Lung (tissue), 12 donors: ENCODE data around the gene STK32B. TPM values are rescaled to one million over a fixed set of nuclear protein-coding genes. Genes with fewer than 3 reads are reported as not detected.

Experiments used
- ATAC-seq: fragments of 200-7000 bp; cut with Tn5 transposase; one replicate; pipeline ENCODE4 v1.9.1; 2020; ENCODE audit warnings: moderate number of reproducible peaks; ENCODE audit not compliant: insufficient read depth, low FRiP score
- DNase-seq, 3 donors: peaks; one replicate each; pipeline ENCODE4 v3.0.0-alpha.2; 2013 to 2017
- H3K27ac ChIP-seq, 2 donors: one replicate each; pipeline ENCODE4 v1.5.1; 2013; ENCODE audit warnings: mild to moderate bottlenecking in 2 of 2, moderate library complexity in 2 of 2, control low read depth in 1 of 2, inconsistent platforms in 1 of 2, low read depth in 1 of 2, low read length in 1 of 2
- H3K27me3 ChIP-seq, 3 donors: one replicate each; pipeline ENCODE4 v1.5.1; 2013; ENCODE audit warnings: low read length in 2 of 3; ENCODE audit not compliant: control insufficient read depth in 3 of 3, insufficient read depth in 3 of 3
- H3K36me3 ChIP-seq, 4 donors: one replicate each; pipeline ENCODE4 v1.5.1; 2013; ENCODE audit warnings: low read length in 4 of 4, mild to moderate bottlenecking in 1 of 4, moderate library complexity in 1 of 4; ENCODE audit not compliant: control insufficient read depth in 4 of 4, insufficient read depth in 4 of 4
- H3K4me1 ChIP-seq, 5 donors: one replicate each; pipeline ENCODE4 v1.5.1; 2013; ENCODE audit warnings: low read length in 5 of 5, mild to moderate bottlenecking in 2 of 5, moderate library complexity in 1 of 5; ENCODE audit not compliant: control insufficient read depth in 5 of 5, insufficient read depth in 5 of 5
- H3K4me3 ChIP-seq: one replicate; pipeline ENCODE4 v1.5.1; 2013; ENCODE audit warnings: mild to moderate bottlenecking, control low read depth, moderate library complexity
- H3K9ac ChIP-seq, 2 donors: one replicate each; pipeline ENCODE4 v1.5.1; 2013; ENCODE audit warnings: low read length in 2 of 2, control low read depth in 1 of 2; ENCODE audit not compliant: insufficient read depth in 1 of 2
- H3K9me3 ChIP-seq, 4 donors: one replicate each; pipeline ENCODE4 v1.5.1; 2013; ENCODE audit warnings: low read length in 3 of 4, mild to moderate bottlenecking in 1 of 4, moderate library complexity in 1 of 4; ENCODE audit not compliant: control insufficient read depth in 4 of 4, insufficient read depth in 3 of 4
- WGBS, 2 donors: extraction: QIAGEN DNeasy Blood & Tissue Kit; methylation state at CpG; one replicate each; pipeline ENCODE4 v1.1.7; 2013; 5-methylcytosine and 5-hydroxymethylcytosine counted together
- polyA plus RNA-seq, 2 donors: library from polyadenylated mRNA; stranded (reverse); fragments of 200-250 nt; gene quantifications; one replicate each; pipeline ENCODE4 v1.2.1, GENCODE V29; 2013
- total RNA-seq, 2 donors: library from RNA; depleted of rRNA in 1 of 2; stranded (reverse); fragments of >200 nt in 1 of 2; gene quantifications; one replicate each; pipeline ENCODE4 v1.2.1, GENCODE V29; 2014 to 2021
- TF ChIP-seq, protein P1 (sequence below): IDR thresholded peaks from 2 replicates; pipeline ENCODE4 v1.5.1; 2012; ENCODE audit warnings: mild to moderate bottlenecking; ENCODE audit errors: control extremely low read depth, extremely low read depth
- donor health status: control.
- donor health status: control.
- donor health status: Bipolar disorder and iron deficiency.
- donor health status: healthy.
- donor health status: DM: yes; HTN: yes; CAD: no.

Gene STK32B
- total and polyA plus RNA-seq, 4 donors = 0.29 to 2.2 (median 1.4) TPM

DNA sequence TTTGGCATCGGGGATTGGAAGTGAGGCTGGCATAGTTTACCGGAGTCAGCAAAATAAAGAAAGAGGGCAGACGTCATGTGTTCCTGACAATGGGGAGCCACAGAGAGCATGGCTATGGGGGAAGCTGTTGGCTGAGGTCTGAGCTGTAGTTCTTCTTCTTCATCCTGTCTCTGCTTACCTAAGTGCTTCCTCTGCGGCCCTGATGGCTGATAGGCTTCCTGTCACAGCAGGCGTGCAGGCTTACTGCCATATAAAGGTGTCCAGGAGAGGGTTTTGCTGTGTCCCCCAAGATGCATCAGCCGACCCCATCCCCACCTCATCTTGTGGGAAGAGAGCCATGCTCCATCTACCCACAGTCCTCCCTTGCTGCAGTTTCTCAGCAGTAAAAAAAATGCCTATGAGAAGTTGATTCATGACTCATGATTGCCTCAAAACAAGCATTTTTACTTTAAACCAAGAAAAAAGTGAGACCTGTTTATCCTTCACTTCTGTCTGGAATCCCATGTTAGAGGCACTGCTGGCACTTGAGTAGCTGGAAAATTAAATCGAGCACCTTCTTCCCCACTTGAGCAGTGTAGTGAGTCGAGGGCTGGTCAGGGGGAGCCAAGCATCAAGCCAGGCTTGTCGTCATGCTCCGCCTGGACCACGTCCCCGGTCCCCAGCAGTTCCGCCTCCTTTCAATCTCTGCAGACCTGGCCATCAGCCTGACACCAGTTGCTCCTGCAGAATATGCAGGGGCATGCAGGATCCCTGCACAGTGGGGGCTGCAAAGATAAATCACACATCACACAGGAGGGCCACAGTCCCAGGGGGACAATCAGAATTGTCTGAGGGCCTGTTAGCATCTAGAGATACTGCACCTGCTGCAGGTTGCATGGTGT, 419.3 kb downstream of the STK32B start:
- ATAC-seq (no peak), DNase-seq (peak in 1 of 3 donors; percentile 22)
- H3K27ac ChIP-seq = no peak overlapping the region
- no peak overlapping the region for H3K9ac ChIP-seq
- no peaks in the 10 kb centered on the region for H3K9me3 ChIP-seq
- H3K4me3 ChIP-seq = no peak overlapping the region
- peaks cover 0 to 30% (median 2%) of the 10 kb centered on the region in 5 donors for H3K4me1 ChIP-seq
- TF ChIP-seq, protein P1, sequence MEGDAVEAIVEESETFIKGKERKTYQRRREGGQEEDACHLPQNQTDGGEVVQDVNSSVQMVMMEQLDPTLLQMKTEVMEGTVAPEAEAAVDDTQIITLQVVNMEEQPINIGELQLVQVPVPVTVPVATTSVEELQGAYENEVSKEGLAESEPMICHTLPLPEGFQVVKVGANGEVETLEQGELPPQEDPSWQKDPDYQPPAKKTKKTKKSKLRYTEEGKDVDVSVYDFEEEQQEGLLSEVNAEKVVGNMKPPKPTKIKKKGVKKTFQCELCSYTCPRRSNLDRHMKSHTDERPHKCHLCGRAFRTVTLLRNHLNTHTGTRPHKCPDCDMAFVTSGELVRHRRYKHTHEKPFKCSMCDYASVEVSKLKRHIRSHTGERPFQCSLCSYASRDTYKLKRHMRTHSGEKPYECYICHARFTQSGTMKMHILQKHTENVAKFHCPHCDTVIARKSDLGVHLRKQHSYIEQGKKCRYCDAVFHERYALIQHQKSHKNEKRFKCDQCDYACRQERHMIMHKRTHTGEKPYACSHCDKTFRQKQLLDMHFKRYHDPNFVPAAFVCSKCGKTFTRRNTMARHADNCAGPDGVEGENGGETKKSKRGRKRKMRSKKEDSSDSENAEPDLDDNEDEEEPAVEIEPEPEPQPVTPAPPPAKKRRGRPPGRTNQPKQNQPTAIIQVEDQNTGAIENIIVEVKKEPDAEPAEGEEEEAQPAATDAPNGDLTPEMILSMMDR = no peak
- no peaks in the 10 kb centered on the region for H3K27me3 ChIP-seq
- H3K36me3 ChIP-seq = no peaks in the 10 kb centered on the region
- 60 to 63% methylated on average over 13 of the region's 13 CpGs for WGBS, 2 donors

DNA sequence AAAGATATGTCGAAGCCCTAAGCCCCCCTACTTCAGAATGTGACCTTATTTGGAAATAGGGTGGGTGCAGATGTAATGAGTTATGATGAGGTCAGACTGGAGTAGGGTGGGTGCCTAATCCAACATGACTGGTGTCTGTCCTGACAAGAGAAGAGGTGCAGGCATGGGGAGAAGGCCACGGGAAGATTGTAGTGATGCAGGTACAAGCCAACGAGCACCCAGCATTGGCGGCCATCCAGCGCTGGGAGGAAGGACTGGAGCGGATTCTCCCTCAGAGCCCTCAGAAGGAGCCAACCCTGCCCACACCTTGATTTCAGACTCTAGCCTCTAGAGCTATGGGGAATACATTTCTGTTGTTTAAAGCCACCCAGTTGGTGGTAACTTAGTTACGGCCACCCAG, 419.9 kb downstream of the STK32B start:
- H3K36me3 ChIP-seq = no peaks in the 10 kb centered on the region
- H3K27me3 ChIP-seq = no peaks in the 10 kb centered on the region
- peaks cover 0 to 30% (median 2%) of the 10 kb centered on the region in 5 donors for H3K4me1 ChIP-seq
- no peak overlapping the region for H3K9ac ChIP-seq
- no peak overlapping the region for H3K27ac ChIP-seq
- H3K4me3 ChIP-seq = no peak overlapping the region
- ATAC-seq (no peak), DNase-seq (no peak)
- H3K9me3 ChIP-seq = no peaks in the 10 kb centered on the region
- TF ChIP-seq, protein P1 = no peak
- 80 to 86% methylated on average over 7 of the region's 7 CpGs for WGBS, 2 donors

- no peaks in the 10 kb centered on the region for H3K9me3 ChIP-seq
- TF ChIP-seq, protein P1 = no peak
- no peak overlapping the region for H3K27ac ChIP-seq
- no peaks in the 10 kb centered on the region for H3K27me3 ChIP-seq
- H3K36me3 ChIP-seq = no peaks in the 10 kb centered on the region
- ATAC-seq = no peak
- H3K4me3 ChIP-seq = no peak overlapping the region
- H3K9ac ChIP-seq = no peak overlapping the region
- H3K4me1 ChIP-seq = peaks cover 0 to 30% (median 2%) of the 10 kb centered on the region in 5 donors
- no peak for DNase-seq
- WGBS, 2 donors = 61 to 81% methylated on average over 7 of the region's 7 CpGs
These were observed 420.4 kb downstream of the STK32B start for GRCh38 chr4:5471691-5472090.
